ENCODE data around the gene RPS6KA2.

The RPS6KA2 gene

GRCh38 chr6:166459906-166460305, 167.1 kb downstream of the RPS6KA2 start:
- H3K4me3 Mint-ChIP-seq: no peak overlapping the region
- TF ChIP-seq CTCF (IDR thresholded peaks at IDR 0.05; ENCODE audit: unreplicated experiment in 3 of 3): no peak
- peaks cover 11% of the 10 kb centered on the region for H3K4me1 Mint-ChIP-seq
- H3K36me3 Mint-ChIP-seq (ENCODE audit: low read depth): peaks cover 32% of the 10 kb centered on the region
- no peak overlapping the region for H3K27ac Mint-ChIP-seq
- peaks cover 2% of the 10 kb centered on the region for H3K9me3 Mint-ChIP-seq
- peaks cover 4% of the 10 kb centered on the region for H3K27me3 Mint-ChIP-seq (ENCODE audit: low read depth)

GRCh38 chr6:166459272-166459671, 167.8 kb downstream of the RPS6KA2 start:
- Mint-ChIP-seq H3K36me3 (ENCODE audit: low read depth) (peaks cover 32% of the 10 kb centered on the region), H3K27me3 (ENCODE audit: low read depth) (peaks cover 4% of the 10 kb centered on the region), H3K4me1 (peaks cover 11% of the 10 kb centered on the region), H3K27ac (no peak overlapping the region), H3K9me3 (peaks cover 2% of the 10 kb centered on the region), H3K4me3 (no peak overlapping the region)
- TF ChIP-seq CTCF (IDR thresholded peaks at IDR 0.05; ENCODE audit: unreplicated experiment in 3 of 3): no peak

- peaks cover 11% of the 10 kb centered on the region for H3K4me1 Mint-ChIP-seq
- peak overlapping the region in 1 of 3 experiments; percentile 82 for H3K27ac Mint-ChIP-seq
- H3K36me3 Mint-ChIP-seq (ENCODE audit: low read depth): peaks cover 51% of the 10 kb centered on the region
- H3K4me3 Mint-ChIP-seq: no peak overlapping the region
- H3K9me3 Mint-ChIP-seq: peaks cover 7% of the 10 kb centered on the region
- peak; percentile 13 to 39 (median 34) for TF ChIP-seq CTCF (IDR thresholded peaks at IDR 0.05; ENCODE audit: unreplicated experiment in 3 of 3)
- no peaks in the 10 kb centered on the region for H3K27me3 Mint-ChIP-seq (ENCODE audit: low read depth)
Observed at GRCh38 chr6:166456395-166457156, 170.5 kb downstream of the RPS6KA2 start.

- Mint-ChIP-seq H3K4me1 (peaks cover 11% of the 10 kb centered on the region), H3K4me3 (no peak overlapping the region), H3K9me3 (peaks cover 13% of the 10 kb centered on the region), H3K27ac (no peak overlapping the region), H3K27me3 (ENCODE audit: low read depth) (no peaks in the 10 kb centered on the region), H3K36me3 (ENCODE audit: low read depth) (peaks cover 63% of the 10 kb centered on the region)
- no peak for TF ChIP-seq CTCF (IDR thresholded peaks at IDR 0.05; ENCODE audit: unreplicated experiment in 3 of 3)
Observed at GRCh38 chr6:166454692-166455515, 172.1 kb downstream of the RPS6KA2 start.

GRCh38 chr6:166453651-166454050, 173.4 kb downstream of the RPS6KA2 start:
- Mint-ChIP-seq H3K4me3 (no peak overlapping the region), H3K27me3 (ENCODE audit: low read depth) (no peaks in the 10 kb centered on the region), H3K4me1 (peaks cover 11% of the 10 kb centered on the region), H3K27ac (no peak overlapping the region), H3K36me3 (ENCODE audit: low read depth) (peaks cover 67% of the 10 kb centered on the region), H3K9me3 (peaks cover 17% of the 10 kb centered on the region)
- TF ChIP-seq CTCF (IDR thresholded peaks at IDR 0.05; ENCODE audit: unreplicated experiment in 3 of 3): no peak
